HEK293T (cell line): ENCODE results near the gene ELK3.
"Not testable (repeated sequence)": the region's sequence is repeated elsewhere in the genome, so short reads cannot be mapped to it uniquely, and the experiment has no call there.

Experiments
- CTCF ChIA-PET: fragments of 350-600 bp; formaldehyde crosslinking; extraction: SDS; loops from one replicate; lab custom pipeline; 2021; ENCODE audit warnings: antibody characterized with exemption, inconsistent platforms; lab: Yijun Ruan, JAX
- POLR2A ChIA-PET: fragments of 350-600 bp; formaldehyde crosslinking; extraction: SDS; loops from one replicate; lab custom pipeline; 2020; ENCODE audit warnings: antibody characterized with exemption, inconsistent platforms; lab: Yijun Ruan, JAX
- DNase-seq: peaks from one replicate; pipeline ENCODE4 v3.0.0; 2012; ENCODE audit warnings: mixed read lengths; ENCODE audit errors: extremely low spot score
- ARNT ChIP-seq: fragments of 450-650 bp; IDR thresholded peaks from 2 replicates; pipeline ENCODE4 v1.6.1; 2017; ENCODE audit warnings: mild to moderate bottlenecking
- BHLHE40 ChIP-seq: fragments of 450-650 bp; IDR thresholded peaks from 2 replicates; pipeline ENCODE4 v1.6.1; 2016; ENCODE audit warnings: mild to moderate bottlenecking, moderate library complexity, borderline replicate concordance
- CTBP1 ChIP-seq: fragments of 450-650 bp; IDR thresholded peaks from 2 replicates; pipeline ENCODE4 v1.6.1; 2016; ENCODE audit warnings: borderline replicate concordance
- ELF4 ChIP-seq: fragments of 450-650 bp; IDR thresholded peaks from 2 replicates; pipeline ENCODE4 v1.6.1; 2017; ENCODE audit warnings: antibody characterized with exemption
- FOXA1 ChIP-seq: fragments of 450-650 bp; IDR thresholded peaks from 2 replicates; pipeline ENCODE4 v1.6.1; 2016; ENCODE audit warnings: mild to moderate bottlenecking
- FOXK2 ChIP-seq: fragments of 450-650 bp; IDR thresholded peaks from 2 replicates; pipeline ENCODE4 v1.6.1; 2016; ENCODE audit warnings: mild to moderate bottlenecking
- FOXM1 ChIP-seq: fragments of 450-650 bp; IDR thresholded peaks from 2 replicates; pipeline ENCODE4 v1.6.1; 2017; ENCODE audit warnings: mild to moderate bottlenecking, borderline replicate concordance
- HDGF ChIP-seq: fragments of 450-650 bp; IDR thresholded peaks from 2 replicates; pipeline ENCODE4 v1.6.1; 2017; ENCODE audit warnings: antibody characterized with exemption, borderline replicate concordance
- L3MBTL2 ChIP-seq: fragments of 450-650 bp; conservative IDR thresholded peaks from 2 replicates; pipeline ENCODE4 v1.6.1; 2016; ENCODE audit warnings: mild to moderate bottlenecking
- LEF1 ChIP-seq: fragments of 450-650 bp; IDR thresholded peaks from 2 replicates; pipeline ENCODE4 v1.6.1; 2017; ENCODE audit warnings: mild to moderate bottlenecking, borderline replicate concordance
- NFRKB ChIP-seq: fragments of 450-650 bp; IDR thresholded peaks from 2 replicates; pipeline ENCODE4 v1.6.1; 2016; ENCODE audit warnings: mild to moderate bottlenecking, moderate library complexity
- PKNOX1 ChIP-seq: fragments of 450-650 bp; IDR thresholded peaks from 2 replicates; pipeline ENCODE4 v1.6.1; 2016
- SP1 ChIP-seq: fragments of 450-650 bp; IDR thresholded peaks from 2 replicates; pipeline ENCODE4 v1.6.1; 2017
- SUZ12 ChIP-seq: fragments of 450-650 bp; IDR thresholded peaks from 2 replicates; pipeline ENCODE4 v1.6.1; 2016; ENCODE audit warnings: mild to moderate bottlenecking
- TARDBP ChIP-seq: fragments of 450-650 bp; IDR thresholded peaks from 2 replicates; pipeline ENCODE4 v1.6.1; 2016
- ZNF384 ChIP-seq: fragments of 450-650 bp; IDR thresholded peaks from 2 replicates; pipeline ENCODE4 v1.6.1; 2016

Gene ELK3

GRCh38 chr12:96308881-96309280 is 114.7 kb downstream of the ELK3 start:
- DNase-seq: no peak
- TF ChIP-seq PKNOX1 (no peak), ZNF384 (no peak), NFRKB (no peak), TARDBP (no peak), LEF1 (no peak)
- CTCF ChIA-PET: no interaction called here
- POLR2A ChIA-PET: no interaction called here

- DNase-seq: no peak
- TF ChIP-seq FOXA1 (no peak), FOXM1 (no peak), ELF4 (no peak), LEF1 (no peak)
- CTCF ChIA-PET: no interaction called here
- POLR2A ChIA-PET: no interaction called here
Observed at GRCh38 chr12:96310067-96310466, 115.9 kb downstream of the ELK3 start.

GRCh38 chr12:96311191-96311590 is 117.0 kb downstream of the ELK3 start:
- TF ChIP-seq L3MBTL2 (no peak), ELF4 (no peak), SP1 (no peak), FOXK2 (no peak), BHLHE40 (no peak), SUZ12 (no peak), CTBP1 (no peak)
- CTCF ChIA-PET: no interaction called here
- POLR2A ChIA-PET: no interaction called here

GRCh38 chr12:96313606-96314005 is 119.4 kb downstream of the ELK3 start:
- TF ChIP-seq FOXK2 (no peak), FOXM1 (no peak), LEF1 (no peak), TARDBP (no peak), PKNOX1 (no peak), ELF4 (no peak), CTBP1 (no peak), SUZ12 (no peak), SP1 (no peak), ARNT (no peak), ZNF384 (no peak), BHLHE40 (no peak), FOXA1 (no peak)
- ChIA-PET CTCF (no interaction called here), POLR2A (no interaction called here)
- no peak for DNase-seq

More at GRCh38 chr12:96311191-96311590, 117.0 kb downstream of the ELK3 start:
- no peak for DNase-seq

- POLR2A ChIA-PET: no interaction called here
- TF ChIP-seq ELF4 (no peak), PKNOX1 (no peak), SUZ12 (no peak), LEF1 (no peak), CTBP1 (no peak), NFRKB (no peak), ZNF384 (no peak), FOXA1 (no peak), FOXK2 (no peak), ARNT (no peak), FOXM1 (no peak), BHLHE40 (no peak), HDGF (no peak), TARDBP (no peak), SP1 (no peak), L3MBTL2 (no peak)
- DNase-seq: no peak
- CTCF ChIA-PET: no interaction called here
Observed at GRCh38 chr12:96314723-96315122, 120.5 kb downstream of the ELK3 start.

GRCh38 chr12:96315741-96316481 is 121.7 kb downstream of the ELK3 start:
- DNase-seq: peak; percentile 11
- CTCF ChIA-PET: interaction anchor here (1.0 kb wide), 1 partner anchor 14 kb away, joined by 3 read pairs; no protein-coding TSS in a partner anchor
- TF ChIP-seq ZNF384: peak; percentile 81; the same call in 1 of the 2 replicates
- POLR2A ChIA-PET: not testable (repeated sequence)

GRCh38 chr12:96317801-96318200 is 123.6 kb downstream of the ELK3 start:
- POLR2A ChIA-PET, CTCF ChIA-PET, DNase-seq: not testable (repeated sequence)
